ENCODE data around the gene SNN. TPM values are rescaled to one million over a fixed set of nuclear protein-coding genes. Genes with fewer than 3 reads are reported as not detected.

SNN gene
- total and polyA plus RNA-seq, 9 of the 15 experiments (the other 6 are each of a cell fraction or from before 2014, with no cell fraction given) = 0.07 to 2.9 (median 1.9) TPM

GRCh38 chr16:11640987-11641817 lies 27.1 kb upstream of the SNN start (continued):
- TF ChIP-seq, protein P1, sequence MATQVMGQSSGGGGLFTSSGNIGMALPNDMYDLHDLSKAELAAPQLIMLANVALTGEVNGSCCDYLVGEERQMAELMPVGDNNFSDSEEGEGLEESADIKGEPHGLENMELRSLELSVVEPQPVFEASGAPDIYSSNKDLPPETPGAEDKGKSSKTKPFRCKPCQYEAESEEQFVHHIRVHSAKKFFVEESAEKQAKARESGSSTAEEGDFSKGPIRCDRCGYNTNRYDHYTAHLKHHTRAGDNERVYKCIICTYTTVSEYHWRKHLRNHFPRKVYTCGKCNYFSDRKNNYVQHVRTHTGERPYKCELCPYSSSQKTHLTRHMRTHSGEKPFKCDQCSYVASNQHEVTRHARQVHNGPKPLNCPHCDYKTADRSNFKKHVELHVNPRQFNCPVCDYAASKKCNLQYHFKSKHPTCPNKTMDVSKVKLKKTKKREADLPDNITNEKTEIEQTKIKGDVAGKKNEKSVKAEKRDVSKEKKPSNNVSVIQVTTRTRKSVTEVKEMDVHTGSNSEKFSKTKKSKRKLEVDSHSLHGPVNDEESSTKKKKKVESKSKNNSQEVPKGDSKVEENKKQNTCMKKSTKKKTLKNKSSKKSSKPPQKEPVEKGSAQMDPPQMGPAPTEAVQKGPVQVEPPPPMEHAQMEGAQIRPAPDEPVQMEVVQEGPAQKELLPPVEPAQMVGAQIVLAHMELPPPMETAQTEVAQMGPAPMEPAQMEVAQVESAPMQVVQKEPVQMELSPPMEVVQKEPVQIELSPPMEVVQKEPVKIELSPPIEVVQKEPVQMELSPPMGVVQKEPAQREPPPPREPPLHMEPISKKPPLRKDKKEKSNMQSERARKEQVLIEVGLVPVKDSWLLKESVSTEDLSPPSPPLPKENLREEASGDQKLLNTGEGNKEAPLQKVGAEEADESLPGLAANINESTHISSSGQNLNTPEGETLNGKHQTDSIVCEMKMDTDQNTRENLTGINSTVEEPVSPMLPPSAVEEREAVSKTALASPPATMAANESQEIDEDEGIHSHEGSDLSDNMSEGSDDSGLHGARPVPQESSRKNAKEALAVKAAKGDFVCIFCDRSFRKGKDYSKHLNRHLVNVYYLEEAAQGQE (IDR thresholded peaks at IDR 0.05; ENCODE audit: borderline replicate concordance) = peak; percentile 80; the same call in 1 of the 2 replicates
- TF ChIP-seq, protein P1 (CRISPR knock-in tag; IDR thresholded peaks at IDR 0.05; ENCODE audit: low read depth) = no peak
- TF ChIP-seq MITF (IDR thresholded peaks at IDR 0.05) (no peak), MEF2A (IDR thresholded peaks at IDR 0.05; ENCODE audit: control insufficient read depth, low read depth, low read length) (no peak), ZNF24 (IDR thresholded peaks at IDR 0.05) (no peak), UBTF (IDR thresholded peaks at IDR 0.05; ENCODE audit: borderline replicate concordance in 1 of 2, low read depth in 2 of 2, low read length in 2 of 2) (no peak), ARHGAP35 (IDR thresholded peaks at IDR 0.05; ENCODE audit: partially characterized antibody) (no peak), RAD21 (CRISPR knock-in tag; conservative IDR thresholded peaks at IDR 0.05 in 1 of 2, IDR thresholded peaks at IDR 0.05 in 1 of 2) (peak; percentile 71 to 86)
- TF ChIP-seq, protein P2, sequence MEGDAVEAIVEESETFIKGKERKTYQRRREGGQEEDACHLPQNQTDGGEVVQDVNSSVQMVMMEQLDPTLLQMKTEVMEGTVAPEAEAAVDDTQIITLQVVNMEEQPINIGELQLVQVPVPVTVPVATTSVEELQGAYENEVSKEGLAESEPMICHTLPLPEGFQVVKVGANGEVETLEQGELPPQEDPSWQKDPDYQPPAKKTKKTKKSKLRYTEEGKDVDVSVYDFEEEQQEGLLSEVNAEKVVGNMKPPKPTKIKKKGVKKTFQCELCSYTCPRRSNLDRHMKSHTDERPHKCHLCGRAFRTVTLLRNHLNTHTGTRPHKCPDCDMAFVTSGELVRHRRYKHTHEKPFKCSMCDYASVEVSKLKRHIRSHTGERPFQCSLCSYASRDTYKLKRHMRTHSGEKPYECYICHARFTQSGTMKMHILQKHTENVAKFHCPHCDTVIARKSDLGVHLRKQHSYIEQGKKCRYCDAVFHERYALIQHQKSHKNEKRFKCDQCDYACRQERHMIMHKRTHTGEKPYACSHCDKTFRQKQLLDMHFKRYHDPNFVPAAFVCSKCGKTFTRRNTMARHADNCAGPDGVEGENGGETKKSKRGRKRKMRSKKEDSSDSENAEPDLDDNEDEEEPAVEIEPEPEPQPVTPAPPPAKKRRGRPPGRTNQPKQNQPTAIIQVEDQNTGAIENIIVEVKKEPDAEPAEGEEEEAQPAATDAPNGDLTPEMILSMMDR (IDR thresholded peaks at IDR 0.05 in 2 of 3, conservative IDR thresholded peaks at IDR 0.05 in 1 of 3; ENCODE audit: insufficient read depth in 2 of 3, low read depth in 1 of 3, low read length in 3 of 3) = peak; percentile 64 to 85 (median 83)

All from K562 (cell line).